DMS79 (cell line): ENCODE data around the gene MATK.
A peak's percentile ranks its signal among the peaks of the same experiment; 100 is the strongest.
"Not testable (repeated sequence)": the region's sequence is repeated elsewhere in the genome, so short reads cannot be mapped to it uniquely, and the experiment has no call there.

Experiments
- DNase-seq: peaks from one replicate; lab custom pipeline; 2025; lab: John Stamatoyannopoulos, UW

The MATK gene

GRCh38 chr19:3770136-3770999, 15.8 kb downstream of the MATK start:
- no peak for DNase-seq

- DNase-seq, result no peak
Measured at GRCh38 chr19:3769494-3769893, 16.7 kb downstream of the MATK start.

- no peak for DNase-seq
Measured at GRCh38 chr19:3768748-3769099, 17.5 kb downstream of the MATK start.

- DNase-seq, result no peak
Measured at GRCh38 chr19:3768015-3768747, 18.0 kb downstream of the MATK start.

- DNase-seq, result no peak
Measured at GRCh38 chr19:3767050-3767449, 19.1 kb downstream of the MATK start.

GRCh38 chr19:3766520-3766919, 19.7 kb downstream of the MATK start:
- no peak for DNase-seq

- DNase-seq, result not testable (repeated sequence)
Measured at GRCh38 chr19:3765757-3766156, 20.4 kb downstream of the MATK start.

GRCh38 chr19:3765121-3765520, 21.1 kb downstream of the MATK start:
- no peak for DNase-seq

- peak; percentile 98 for DNase-seq
Measured at GRCh38 chr19:3762501-3763459, 23.4 kb downstream of the MATK start, which contains the start of gene MRPL54. Gene MRPL54, plus strand, starts transcription at chr19:3762682. Its CDS starts 19 bp downstream, at chr19:3762701.

- DNase-seq, result no peak
Measured at GRCh38 chr19:3762130-3762473, 24.1 kb downstream of the MATK start.

GRCh38 chr19:3761382-3762129, 24.6 kb downstream of the MATK start, which contains the start of gene APBA3:
Gene APBA3, minus strand, starts transcription at chr19:3761692. Its CDS starts 1,428 bp downstream, at chr19:3760264.
- peak; percentile 85 for DNase-seq

- no peak for DNase-seq
Measured at GRCh38 chr19:3760871-3761361, 25.3 kb downstream of the MATK start.

GRCh38 chr19:3759482-3760254, 26.5 kb downstream of the MATK start:
- no peak for DNase-seq

- DNase-seq, result not testable (repeated sequence)
Measured at GRCh38 chr19:3758297-3758696, 27.9 kb downstream of the MATK start.

GRCh38 chr19:3757705-3758104, 28.5 kb downstream of the MATK start:
- DNase-seq, result not testable (repeated sequence)

- no peak for DNase-seq
Measured at GRCh38 chr19:3753631-3754410, 32.4 kb downstream of the MATK start.

- DNase-seq, result no peak
Measured at GRCh38 chr19:3752492-3752891, 33.7 kb downstream of the MATK start.

- DNase-seq, result no peak
Measured at GRCh38 chr19:3751236-3751635, 34.9 kb downstream of the MATK start.

GRCh38 chr19:3750211-3750610, 36.0 kb downstream of the MATK start:
- no peak for DNase-seq

- DNase-seq, result no peak
Measured at GRCh38 chr19:3748965-3749364, 37.2 kb downstream of the MATK start.
